K562 (cell line): ENCODE measurements around the gene YPEL5. TPM values are rescaled to one million over a fixed set of nuclear protein-coding genes. Genes with fewer than 3 reads are reported as not detected.

Experiments used
- BHLHE40 ChIP-seq: IDR thresholded peaks from 2 replicates; pipeline ENCODE4 v1.6.1; 2011; ENCODE audit warnings: low read length, improper control_type of control experiment
- C11orf30 ChIP-seq: fragments of 450-650 bp; IDR thresholded peaks from 2 replicates; pipeline ENCODE4 v1.6.1; 2016; ENCODE audit warnings: low read depth, mild to moderate bottlenecking
- CEBPB ChIP-seq: fragments of 450-650 bp; IDR thresholded peaks from 2 replicates; pipeline ENCODE4 v1.6.1; 2016; ENCODE audit warnings: missing genetic modification characterization, missing compliant biosample characterization
- DPF2 ChIP-seq: fragments of 450-650 bp; IDR thresholded peaks from 2 replicates; pipeline ENCODE4 v1.6.1; 2016
- FOXK1 ChIP-seq: sonication (generic); formaldehyde crosslinking; IDR thresholded peaks from 2 replicates; pipeline ENCODE4 v1.8.0; 2022; ENCODE audit warnings: missing genetic modification reagents, mild to moderate bottlenecking, borderline replicate concordance
- HDAC2 ChIP-seq: fragments of 450-650 bp; IDR thresholded peaks from 2 replicates; pipeline ENCODE4 v1.6.1; 2016; ENCODE audit warnings: mild to moderate bottlenecking
- JUND ChIP-seq, 2 experiments: IDR thresholded peaks; 2 replicates in 1 of 2; 3 replicates in 1 of 2; pipeline ENCODE4 v1.6.1; 2011; ENCODE audit warnings: borderline replicate concordance in 2 of 2, low read depth in 2 of 2, low read length in 2 of 2, improper control_type of control experiment in 1 of 2, missing biosample characterization in 1 of 2, missing genetic modification characterization in 1 of 2, missing genetic modification reagents in 1 of 2
- KDM2B ChIP-seq: fragments of 250-450 bp; sonication (Bioruptor Pico); IDR thresholded peaks from 2 replicates; pipeline ENCODE4 v1.8.0; 2021; ENCODE audit warnings: mild to moderate bottlenecking, moderate library complexity
- KLF6 ChIP-seq: fragments of 250-450 bp; sonication (Bioruptor Pico); IDR thresholded peaks from 2 replicates; pipeline ENCODE4 v1.4.0; 2020; ENCODE audit warnings: mild to moderate bottlenecking, moderate library complexity, borderline replicate concordance
- MAFG ChIP-seq: fragments of 450-650 bp; conservative IDR thresholded peaks from 2 replicates; pipeline ENCODE4 v1.6.1; 2016; ENCODE audit warnings: missing genetic modification characterization, missing compliant biosample characterization
- MTA2 ChIP-seq: fragments of 450-650 bp; IDR thresholded peaks from 2 replicates; pipeline ENCODE4 v1.6.1; 2016; ENCODE audit warnings: low read depth
- MTF1 ChIP-seq: fragments of 250-450 bp; sonication (Bioruptor Pico); IDR thresholded peaks from 2 replicates; pipeline ENCODE4 v1.9.0; 2021; ENCODE audit warnings: moderate library complexity, mild to moderate bottlenecking, inconsistent platforms, borderline replicate concordance
- NCOR1 ChIP-seq: fragments of 450-650 bp; IDR thresholded peaks from 2 replicates; pipeline ENCODE4 v1.6.1; 2016; ENCODE audit warnings: mild to moderate bottlenecking, moderate library complexity
- NFE2 ChIP-seq: IDR thresholded peaks from 2 replicates; pipeline ENCODE4 v1.6.1; 2014; ENCODE audit warnings: antibody characterized with exemption, low read depth
- PBX2 ChIP-seq, 2 experiments: IDR thresholded peaks in 1 of 2; conservative IDR thresholded peaks in 1 of 2; 2 replicates each; pipeline ENCODE4 v1.6.1; 2016; ENCODE audit warnings: low read depth in 2 of 2, mild to moderate bottlenecking in 1 of 2, missing compliant biosample characterization in 1 of 2, missing genetic modification characterization in 1 of 2, moderate library complexity in 1 of 2
- POLR2B ChIP-seq: fragments of 450-650 bp; IDR thresholded peaks from 2 replicates; pipeline ENCODE4 v1.6.1; 2018; ENCODE audit warnings: low read depth; ENCODE audit not compliant: partially characterized antibody
- PURB ChIP-seq: sonication (generic); formaldehyde crosslinking; IDR thresholded peaks from 2 replicates; pipeline ENCODE4 v1.9.0; 2021; ENCODE audit warnings: low read depth, mild to moderate bottlenecking, missing genetic modification reagents
- SMAD4 ChIP-seq: fragments of 250-450 bp; sonication (Bioruptor Pico); conservative IDR thresholded peaks from 2 replicates; pipeline ENCODE4 v1.8.0; 2021; ENCODE audit warnings: inconsistent platforms, mild to moderate bottlenecking, moderate library complexity
- SOX6 ChIP-seq: fragments of 450-650 bp; IDR thresholded peaks from 2 replicates; pipeline ENCODE4 v1.6.1; 2014; ENCODE audit warnings: mild to moderate bottlenecking
- TBL1XR1 ChIP-seq, 2 experiments: IDR thresholded peaks; 2 replicates each; pipeline ENCODE4 v1.6.1; 2012; ENCODE audit warnings: improper control_type of control experiment in 2 of 2, low read length in 2 of 2, mild to moderate bottlenecking in 1 of 2
- ZNF165 ChIP-seq: fragments of 250-450 bp; sonication (Bioruptor Pico); IDR thresholded peaks from 2 replicates; pipeline ENCODE4 v1.4.0; 2020; ENCODE audit warnings: borderline replicate concordance
- ZNF316 ChIP-seq: fragments of 450-650 bp; IDR thresholded peaks from 2 replicates; pipeline ENCODE4 v1.6.1; 2016
- ZNF436 ChIP-seq: fragments of 250-450, 450-650 bp; sonication (Bioruptor Pico); formaldehyde crosslinking; IDR thresholded peaks from 2 replicates; pipeline ENCODE4 v1.7.0; 2020; ENCODE audit warnings: mild to moderate bottlenecking
- ZNF668 ChIP-seq: fragments of 250-450 bp; sonication (Bioruptor Pico); IDR thresholded peaks from 2 replicates; pipeline ENCODE4 v1.8.0; 2022; ENCODE audit warnings: mild to moderate bottlenecking, inconsistent platforms
- polyA plus RNA-seq, 8 experiments: library from polyadenylated mRNA; depleted of rRNA in 4 of 8; stranded (reverse) in 5 of 8; unstranded in 3 of 8; fragments of >200 nt; fragmentation: Nextera tagmentation in 2 of 8; fragmentation: Illumina TruSeq in 1 of 8; extraction: Ambion mirVana in 2 of 8; extraction: Trizol in 1 of 8; gene quantifications; 2 replicates each; pipeline versions ENCODE4 v1.2.1 to v1.2.3, GENCODE V29; 2011 to 2014; ENCODE audit warnings: inconsistent platforms in 1 of 8, missing spikeins in 1 of 8
- total RNA-seq, 7 experiments: library from RNA; depleted of rRNA in 6 of 7; stranded (reverse); fragments of >200 nt in 6 of 7; fragmentation: Illumina TruSeq in 2 of 7; extraction: Trizol in 2 of 7; gene quantifications; 2 replicates each; pipeline versions ENCODE4 v1.2.1 to v1.2.3, GENCODE V29; 2011 to 2021; ENCODE audit warnings: low replicate concordance in 1 of 7
- TF ChIP-seq, protein P1 (sequence below): sonication (generic); formaldehyde crosslinking; IDR thresholded peaks from 2 replicates; pipeline ENCODE4 v1.8.1; 2022; ENCODE audit warnings: missing genetic modification reagents
- TF ChIP-seq, protein P2 (sequence below): fragments of 450-650 bp; formaldehyde crosslinking; IDR thresholded peaks from 2 replicates; pipeline ENCODE4 v1.4.0; 2020; ENCODE audit warnings: mild to moderate bottlenecking, mixed read lengths

YPEL5 gene
- total and polyA plus RNA-seq, 9 of the 15 experiments (the other 6 are each of a cell fraction or from before 2014, with no cell fraction given), result 5.4 to 34.4 (median 12.3) TPM

- TF ChIP-seq FOXK1 (CRISPR knock-in tag), result no peak
- 0 out of 2 replicates have a peak, but pooled peaks have one; percentile 8 for TF ChIP-seq KDM2B (CRISPR knock-in tag)
- TF ChIP-seq JUND (IDR thresholded peaks at IDR 0.05; ENCODE audit: borderline replicate concordance, low read depth, low read length), result peak; percentile 32; the same call in 1 of the 2 replicates
- TF ChIP-seq JUND (tag; IDR thresholded peaks at IDR 0.05; ENCODE audit: borderline replicate concordance, low read depth, low read length), result peak; percentile 21; the same call in 1 of the 3 replicates
- peak; percentile 68 for TF ChIP-seq MAFG (tag)
- TF ChIP-seq KLF6, result no peak
- TF ChIP-seq ZNF436 (CRISPR knock-in tag), result no peak
- no peak for TF ChIP-seq ZNF668 (CRISPR knock-in tag)
- peak; percentile 56; the same call in 1 of the 2 replicates for TF ChIP-seq DPF2
- peak; percentile 84 for TF ChIP-seq C11orf30
- TF ChIP-seq ZNF316, result peak; percentile 81
- TF ChIP-seq, protein P1, sequence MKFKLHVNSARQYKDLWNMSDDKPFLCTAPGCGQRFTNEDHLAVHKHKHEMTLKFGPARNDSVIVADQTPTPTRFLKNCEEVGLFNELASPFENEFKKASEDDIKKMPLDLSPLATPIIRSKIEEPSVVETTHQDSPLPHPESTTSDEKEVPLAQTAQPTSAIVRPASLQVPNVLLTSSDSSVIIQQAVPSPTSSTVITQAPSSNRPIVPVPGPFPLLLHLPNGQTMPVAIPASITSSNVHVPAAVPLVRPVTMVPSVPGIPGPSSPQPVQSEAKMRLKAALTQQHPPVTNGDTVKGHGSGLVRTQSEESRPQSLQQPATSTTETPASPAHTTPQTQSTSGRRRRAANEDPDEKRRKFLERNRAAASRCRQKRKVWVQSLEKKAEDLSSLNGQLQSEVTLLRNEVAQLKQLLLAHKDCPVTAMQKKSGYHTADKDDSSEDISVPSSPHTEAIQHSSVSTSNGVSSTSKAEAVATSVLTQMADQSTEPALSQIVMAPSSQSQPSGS (CRISPR knock-in tag), result no peak
- no peak for TF ChIP-seq PBX2 (CRISPR knock-in tag; IDR thresholded peaks at IDR 0.05; ENCODE audit: low read depth)
- no peak for TF ChIP-seq PBX2 (tag; conservative IDR thresholded peaks at IDR 0.05; ENCODE audit: low read depth)
- TF ChIP-seq ZNF165 (CRISPR knock-in tag), result no peak
- TF ChIP-seq NFE2, result peak; percentile 89
- TF ChIP-seq HDAC2, result peak; percentile 36; the same call in 1 of the 2 replicates
- TF ChIP-seq SOX6, result peak; percentile 81
- TF ChIP-seq SMAD4 (CRISPR knock-in tag), result peak; percentile 90
- no peak for TF ChIP-seq PURB
- TF ChIP-seq, protein P2, sequence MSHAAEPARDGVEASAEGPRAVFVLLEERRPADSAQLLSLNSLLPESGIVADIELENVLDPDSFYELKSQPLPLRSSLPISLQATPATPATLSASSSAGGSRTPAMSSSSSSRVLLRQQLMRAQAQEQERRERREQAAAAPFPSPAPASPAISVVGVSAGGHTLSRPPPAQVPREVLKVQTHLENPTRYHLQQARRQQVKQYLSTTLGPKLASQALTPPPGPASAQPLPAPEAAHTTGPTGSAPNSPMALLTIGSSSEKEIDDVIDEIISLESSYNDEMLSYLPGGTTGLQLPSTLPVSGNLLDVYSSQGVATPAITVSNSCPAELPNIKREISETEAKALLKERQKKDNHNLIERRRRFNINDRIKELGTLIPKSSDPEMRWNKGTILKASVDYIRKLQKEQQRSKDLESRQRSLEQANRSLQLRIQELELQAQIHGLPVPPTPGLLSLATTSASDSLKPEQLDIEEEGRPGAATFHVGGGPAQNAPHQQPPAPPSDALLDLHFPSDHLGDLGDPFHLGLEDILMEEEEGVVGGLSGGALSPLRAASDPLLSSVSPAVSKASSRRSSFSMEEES (CRISPR knock-in tag), result no peak
- TF ChIP-seq MTF1, result no peak
- peak; percentile 14; the same call in 1 of the 2 replicates for TF ChIP-seq BHLHE40
- TF ChIP-seq CEBPB (tag), result peak; percentile 96
- no peak for TF ChIP-seq POLR2B
- TF ChIP-seq NCOR1, result peak; percentile 39; the same call in 1 of the 2 replicates
- TF ChIP-seq TBL1XR1 (IDR thresholded peaks at IDR 0.05; ENCODE audit: low read length in 2 of 2), result peak in 1 of 2 experiments; percentile 73; a peak in 1 of 4 replicates
- peak; percentile 39; the same call in 1 of the 2 replicates for TF ChIP-seq MTA2
Observed at GRCh38 chr2:30149513-30149912, 2.7 kb downstream of the YPEL5 start (continued).
